Endometrium (tissue), 2 donors: ENCODE results near the gene PODXL.

Source experiments
- FAIRE-seq: peaks from 2 replicates; lab custom pipeline; 2012; peaks lifted over from hg19 to GRCh38; lab: Jason Lieb, UNC
- donor health status: control.
- donor health status: control.

PODXL gene

GRCh38 chr7:131556053-131556908 is at the start of gene PODXL:
TSS of gene PODXL (minus strand) at chr7:131556628. CDS start at chr7:131556359, 269 bp downstream.
- FAIRE-seq: no peak

GRCh38 chr7:131605280-131605878 is 49.0 kb upstream of the PODXL start:
- FAIRE-seq: no peak

- FAIRE-seq: no peak
Observed at GRCh38 chr7:131604841-131605279, 48.4 kb upstream of the PODXL start.

- FAIRE-seq: no peak
Observed at GRCh38 chr7:131603932-131604331, 47.5 kb upstream of the PODXL start.

- FAIRE-seq: no peak
Observed at GRCh38 chr7:131602994-131603372, 46.6 kb upstream of the PODXL start.

GRCh38 chr7:131602304-131602993 is 46.0 kb upstream of the PODXL start:
- no peak for FAIRE-seq

GRCh38 chr7:131600085-131600881 is 43.9 kb upstream of the PODXL start:
- no peak for FAIRE-seq

- FAIRE-seq: no peak
Observed at GRCh38 chr7:131596785-131597184, 40.4 kb upstream of the PODXL start.

- FAIRE-seq: no peak
Observed at GRCh38 chr7:131595699-131596098, 39.3 kb upstream of the PODXL start.

- no peak for FAIRE-seq
Observed at GRCh38 chr7:131591687-131592319, 35.4 kb upstream of the PODXL start.

GRCh38 chr7:131587315-131587923 is 31.0 kb upstream of the PODXL start:
- FAIRE-seq: no peak

GRCh38 chr7:131586759-131587158 is 30.3 kb upstream of the PODXL start:
- no peak for FAIRE-seq

GRCh38 chr7:131586259-131586658 is 29.8 kb upstream of the PODXL start:
- no peak for FAIRE-seq

- FAIRE-seq: no peak
Observed at GRCh38 chr7:131583430-131583829, 27.0 kb upstream of the PODXL start.

- no peak for FAIRE-seq
Observed at GRCh38 chr7:131581241-131582051, 25.0 kb upstream of the PODXL start.

- no peak for FAIRE-seq
Observed at GRCh38 chr7:131578602-131579001, 22.2 kb upstream of the PODXL start.

- FAIRE-seq: no peak
Observed at GRCh38 chr7:131574741-131575140, 18.3 kb upstream of the PODXL start.

- FAIRE-seq: no peak
Observed at GRCh38 chr7:131570401-131570800, 14.0 kb upstream of the PODXL start.

GRCh38 chr7:131568970-131569369 is 12.5 kb upstream of the PODXL start:
- no peak for FAIRE-seq

- FAIRE-seq: no peak
Observed at GRCh38 chr7:131568510-131568909, 12.1 kb upstream of the PODXL start.
